ENCODE measurements around the gene CMTM8. TPM values are rescaled to one million over a fixed set of nuclear protein-coding genes. Genes with fewer than 3 reads are reported as not detected.

CMTM8 gene
- total and polyA plus RNA-seq, 9 donors = 0.48 to 9.9 (median 2.1) TPM

GRCh38 chr3:32316976-32317375 is 78.5 kb downstream of the CMTM8 start:
- 42 to 62% (median 46%) methylated on average over 2 of the region's 2 CpGs for WGBS, 3 donors
- H3K27me3 ChIP-seq = no peaks in the 10 kb centered on the region
- H3K9me3 ChIP-seq = no peaks in the 10 kb centered on the region
- TF ChIP-seq CTCF (IDR thresholded peaks at IDR 0.05) = no peak
- no peak for TF ChIP-seq POLR2A (IDR thresholded peaks at IDR 0.05)
- no peak for TF ChIP-seq EP300 (IDR thresholded peaks at IDR 0.05)
- H3K4me1 ChIP-seq (ENCODE audit: insufficient read depth) = peaks cover 3% of the 10 kb centered on the region
- intact Hi-C loops (cut with DNase I) = no loop called here
- H3K36me3 ChIP-seq = no peaks in the 10 kb centered on the region
- no peak overlapping the region for H3K27ac ChIP-seq
- no peak overlapping the region for H3K4me3 ChIP-seq
- no peak for DNase-seq

GRCh38 chr3:32319607-32320006 is 81.1 kb downstream of the CMTM8 start:
- Histone ChIP-seq H3K27me3 (no peaks in the 10 kb centered on the region), H3K4me3 (no peak overlapping the region), H3K36me3 (no peaks in the 10 kb centered on the region), H3K9me3 (no peaks in the 10 kb centered on the region), H3K27ac (no peak overlapping the region), H3K4me1 (ENCODE audit: insufficient read depth) (peaks cover 3% of the 10 kb centered on the region)
- 96 to 99% (median 99%) methylated on average over 2 of the region's 2 CpGs for WGBS, 3 donors
- DNase-seq = no peak
- TF ChIP-seq POLR2A (IDR thresholded peaks at IDR 0.05) (no peak), CTCF (IDR thresholded peaks at IDR 0.05) (no peak), EP300 (IDR thresholded peaks at IDR 0.05) (no peak)
- intact Hi-C loops (cut with DNase I) = no loop called here

GRCh38 chr3:32320080-32320479 is 81.6 kb downstream of the CMTM8 start:
- 90% methylated on average over 6 of the region's 6 CpGs for WGBS, 3 donors
- H3K4me3 ChIP-seq = no peak overlapping the region
- TF ChIP-seq POLR2A (IDR thresholded peaks at IDR 0.05) = no peak
- no peak for TF ChIP-seq CTCF (IDR thresholded peaks at IDR 0.05)
- no peak for TF ChIP-seq EP300 (IDR thresholded peaks at IDR 0.05)
- H3K27me3 ChIP-seq = no peaks in the 10 kb centered on the region
- no peaks in the 10 kb centered on the region for H3K9me3 ChIP-seq
- peaks cover 3% of the 10 kb centered on the region for H3K4me1 ChIP-seq (ENCODE audit: insufficient read depth)
- intact Hi-C loops (cut with DNase I) = no loop called here
- DNase-seq = no peak
- H3K36me3 ChIP-seq = no peaks in the 10 kb centered on the region
- H3K27ac ChIP-seq = no peak overlapping the region

GRCh38 chr3:32321095-32321790 is 82.8 kb downstream of the CMTM8 start:
- intact Hi-C loops (cut with DNase I) = no loop called here
- WGBS, 3 donors = 76 to 80% (median 76%) methylated on average over 16 of the region's 16 CpGs
- H3K4me1 ChIP-seq (ENCODE audit: insufficient read depth) = no peaks in the 10 kb centered on the region

More at GRCh38 chr3:32321095-32321790, 82.8 kb downstream of the CMTM8 start:
- Histone ChIP-seq H3K4me3 (no peak overlapping the region), H3K27me3 (no peaks in the 10 kb centered on the region), H3K9me3 (no peaks in the 10 kb centered on the region), H3K27ac (no peak overlapping the region), H3K36me3 (no peaks in the 10 kb centered on the region)
- DNase-seq = no peak
- no peak for TF ChIP-seq POLR2A (IDR thresholded peaks at IDR 0.05)
- no peak for TF ChIP-seq EP300 (IDR thresholded peaks at IDR 0.05)
- TF ChIP-seq CTCF (IDR thresholded peaks at IDR 0.05) = no peak
